ENCODE data around the gene CLRN2.

CLRN2 gene, protein sequence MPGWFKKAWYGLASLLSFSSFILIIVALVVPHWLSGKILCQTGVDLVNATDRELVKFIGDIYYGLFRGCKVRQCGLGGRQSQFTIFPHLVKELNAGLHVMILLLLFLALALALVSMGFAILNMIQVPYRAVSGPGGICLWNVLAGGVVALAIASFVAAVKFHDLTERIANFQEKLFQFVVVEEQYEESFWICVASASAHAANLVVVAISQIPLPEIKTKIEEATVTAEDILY

DNA sequence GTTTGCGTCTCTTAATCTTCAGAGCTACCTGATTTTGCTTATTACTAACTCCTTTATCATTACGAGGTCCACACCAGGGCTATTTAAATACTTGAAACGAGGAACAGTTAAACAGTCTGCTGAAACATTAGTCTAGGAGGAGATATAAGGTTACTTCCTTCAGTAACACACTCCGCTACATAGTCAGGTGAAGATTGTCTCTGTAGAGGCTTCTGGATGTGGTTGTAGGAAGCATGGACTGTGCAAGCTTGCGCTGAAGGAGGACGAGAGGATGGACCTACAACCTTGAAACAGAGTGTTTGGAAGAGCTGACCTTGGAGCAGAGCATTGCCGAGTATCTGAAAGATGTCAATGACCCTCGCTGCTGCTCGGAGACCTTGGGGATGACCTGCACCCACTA is at the start of gene CLRN2:
CLRN2 (plus strand) TSS at position 301 of the 400 bp plus-strand sequence. CDS start 102 bp downstream, outside the sequence.
- no peak for DNase-seq (ENCODE audit: low spot score)

- DNase-seq (ENCODE audit: low spot score) = peak; percentile 6
Observed at GRCh38 chr4:17468619-17469221, 46.2 kb upstream of the CLRN2 start.

DNA sequence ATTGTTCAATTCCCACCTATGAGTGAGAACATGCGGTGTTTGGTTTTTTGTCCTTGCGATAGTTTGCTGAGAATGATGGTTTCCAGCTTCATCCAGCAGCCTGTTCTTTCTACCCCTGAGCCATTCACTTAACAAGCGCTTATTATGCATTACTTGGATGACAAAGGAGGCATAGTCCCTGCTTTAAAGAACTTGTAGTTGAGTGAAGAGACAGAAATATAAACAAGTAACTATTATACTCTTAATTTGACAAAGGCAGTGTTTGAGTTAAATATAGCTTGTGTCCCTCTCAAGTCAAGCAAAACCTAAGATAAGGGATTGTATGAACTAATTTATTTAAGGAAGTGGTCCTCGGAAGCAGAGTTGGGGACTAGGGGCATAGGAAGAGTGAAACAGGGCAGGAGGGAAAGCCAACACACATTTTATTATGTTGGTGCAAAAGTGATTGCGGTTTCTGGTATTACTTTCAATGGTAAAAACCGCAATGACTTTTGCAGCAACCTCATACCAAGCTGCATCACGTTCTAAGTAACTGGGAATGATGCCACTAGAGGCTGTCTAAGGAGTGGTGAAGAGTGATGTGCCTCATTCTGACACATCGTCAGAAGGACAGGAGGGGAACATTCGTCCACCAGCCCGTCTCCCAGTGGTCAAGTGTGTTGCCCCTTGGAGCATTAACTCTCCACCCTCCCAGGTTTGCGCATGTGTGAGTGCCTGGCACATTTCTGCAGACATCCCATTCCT is 44.9 kb upstream of the CLRN2 start:
- DNase-seq (ENCODE audit: low spot score) = no peak

- no peak for DNase-seq (ENCODE audit: low spot score)
Observed at GRCh38 chr4:17475481-17475880, 39.5 kb upstream of the CLRN2 start.

- no peak for DNase-seq (ENCODE audit: low spot score)
Observed at GRCh38 chr4:17476853-17477252, 38.1 kb upstream of the CLRN2 start.

DNA sequence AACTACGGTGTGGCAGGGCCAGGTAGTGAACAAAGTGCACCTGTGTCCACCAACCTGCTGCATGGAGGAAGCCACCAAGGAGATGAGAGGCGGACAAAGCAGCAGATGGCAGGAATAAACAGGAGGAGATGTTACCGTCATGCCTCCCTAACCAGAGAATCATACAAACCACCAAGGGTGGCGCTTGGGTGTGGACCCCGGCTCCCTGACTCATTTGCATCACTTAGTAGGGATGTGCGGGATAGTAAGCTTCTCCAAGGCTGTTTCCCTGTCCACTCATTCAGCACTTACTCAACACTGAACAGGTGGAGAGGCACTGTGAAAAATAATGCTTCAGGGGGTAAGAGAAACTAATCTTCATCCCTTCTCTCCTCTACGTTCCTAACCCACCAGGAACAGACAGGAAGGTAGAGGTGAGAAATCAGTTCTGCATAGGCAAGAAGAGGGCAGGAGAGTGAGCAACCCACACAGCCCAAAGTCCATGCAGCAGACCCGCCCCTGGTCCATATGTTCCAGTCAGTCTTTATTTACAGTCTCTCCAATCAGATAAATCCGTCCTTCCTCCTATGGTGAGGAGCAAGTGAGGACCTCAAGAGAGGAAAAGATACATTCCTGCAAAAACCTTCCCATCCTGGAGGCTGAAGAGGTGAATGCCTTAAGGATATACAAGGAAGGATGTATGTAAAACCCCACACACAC is 37.0 kb upstream of the CLRN2 start:
- no peak for DNase-seq (ENCODE audit: low spot score)

DNA sequence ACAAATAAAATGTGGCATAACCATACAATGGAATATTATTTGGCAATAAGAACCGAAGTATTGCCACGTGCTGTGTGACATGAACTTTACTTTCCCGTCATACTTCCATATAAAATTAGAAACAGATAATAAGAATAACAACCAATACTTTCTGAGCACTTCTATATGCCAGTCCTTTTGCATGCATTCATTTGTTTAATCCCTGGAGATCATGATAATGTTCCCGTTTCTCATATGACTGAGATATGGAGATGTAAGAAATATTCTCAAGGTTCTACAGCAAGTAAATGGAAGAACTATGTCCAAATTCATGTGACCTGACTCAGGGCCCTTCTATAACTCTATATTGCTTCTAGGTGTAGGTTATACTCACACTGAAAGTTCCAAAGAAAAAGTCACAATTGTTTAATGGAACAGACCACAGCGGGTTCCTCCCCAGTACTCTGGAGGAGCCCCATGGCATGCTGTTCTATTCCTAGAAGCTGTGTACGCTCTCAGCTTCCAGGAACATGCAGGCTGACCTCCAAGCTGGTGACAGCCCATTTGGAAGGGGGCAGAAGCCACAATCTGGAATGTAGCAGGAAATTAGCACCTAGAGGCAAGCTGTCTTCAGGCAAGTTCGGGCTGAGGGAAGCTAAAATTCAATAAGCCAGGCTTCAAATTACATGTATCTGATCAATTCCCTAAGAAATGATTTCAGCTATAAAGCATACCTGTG is 34.6 kb upstream of the CLRN2 start:
- DNase-seq (ENCODE audit: low spot score) = no peak

- no peak for DNase-seq (ENCODE audit: low spot score)
Observed at GRCh38 chr4:17480955-17481354, 34.0 kb upstream of the CLRN2 start.

GRCh38 chr4:17482716-17483115 is 32.2 kb upstream of the CLRN2 start:
- DNase-seq (ENCODE audit: low spot score) = no peak

DNA sequence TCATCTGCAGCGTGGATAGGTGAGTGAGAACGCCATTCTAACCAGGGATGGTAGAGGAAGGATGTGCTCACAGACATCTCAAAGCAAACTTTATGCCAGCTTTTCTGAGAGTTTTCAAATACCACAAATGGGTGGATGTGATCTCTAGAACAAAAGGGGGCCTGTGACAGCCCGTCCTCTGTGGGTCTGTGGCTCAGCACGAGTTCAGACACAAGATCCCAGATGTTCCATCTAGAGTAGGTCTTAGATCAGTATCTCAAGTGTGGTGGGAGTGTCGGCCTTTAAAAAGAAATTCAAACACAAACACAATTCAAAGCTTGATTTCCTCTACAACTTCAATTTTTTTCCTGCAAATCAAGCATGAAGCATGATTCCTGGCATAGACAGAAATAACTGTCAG is 25.8 kb upstream of the CLRN2 start:
- no peak for DNase-seq (ENCODE audit: low spot score)

DNA sequence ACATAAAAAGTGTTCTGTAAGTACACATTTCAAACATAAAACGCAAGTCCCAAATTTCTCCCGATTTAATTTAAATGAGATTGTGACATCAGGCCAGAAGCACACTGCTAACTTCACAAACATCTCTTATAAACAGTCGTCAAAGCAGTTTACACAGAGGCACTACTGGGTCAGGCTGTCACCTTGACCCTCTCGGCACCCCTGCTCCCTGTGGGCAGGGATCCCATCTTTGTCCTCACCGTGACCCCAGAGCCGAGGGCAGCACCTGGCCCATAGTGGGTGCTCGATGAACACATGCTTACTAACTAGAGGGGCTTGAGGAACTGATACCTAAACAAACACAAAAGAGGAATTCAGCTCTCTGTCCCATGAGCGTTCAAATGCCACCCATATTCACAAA is 25.2 kb upstream of the CLRN2 start:
- no peak for DNase-seq (ENCODE audit: low spot score)

- no peak for DNase-seq (ENCODE audit: low spot score)
Observed at GRCh38 chr4:17490575-17491059, 24.3 kb upstream of the CLRN2 start.

DNA sequence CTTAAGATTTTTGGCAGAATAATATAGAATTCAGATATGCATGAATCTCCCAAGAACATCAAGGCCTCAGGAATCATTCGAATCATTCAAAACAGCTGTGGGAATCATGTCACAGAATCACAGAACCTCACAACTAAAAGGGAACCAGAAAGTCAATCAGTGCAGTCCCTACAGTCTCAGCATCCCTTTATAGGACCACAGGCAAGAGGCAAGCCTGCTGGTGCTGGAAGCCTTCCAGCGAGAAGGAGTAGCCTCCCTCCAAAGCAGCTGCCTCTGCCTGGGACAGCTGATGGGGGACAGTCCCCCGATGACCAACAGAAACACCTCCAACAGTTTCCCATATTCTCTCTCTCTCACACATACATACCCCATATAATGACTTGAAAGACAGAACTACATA is 23.8 kb upstream of the CLRN2 start:
- no peak for DNase-seq (ENCODE audit: low spot score)

GRCh38 chr4:17492058-17492741 is 22.8 kb upstream of the CLRN2 start:
- DNase-seq (ENCODE audit: low spot score) = no peak

DNA sequence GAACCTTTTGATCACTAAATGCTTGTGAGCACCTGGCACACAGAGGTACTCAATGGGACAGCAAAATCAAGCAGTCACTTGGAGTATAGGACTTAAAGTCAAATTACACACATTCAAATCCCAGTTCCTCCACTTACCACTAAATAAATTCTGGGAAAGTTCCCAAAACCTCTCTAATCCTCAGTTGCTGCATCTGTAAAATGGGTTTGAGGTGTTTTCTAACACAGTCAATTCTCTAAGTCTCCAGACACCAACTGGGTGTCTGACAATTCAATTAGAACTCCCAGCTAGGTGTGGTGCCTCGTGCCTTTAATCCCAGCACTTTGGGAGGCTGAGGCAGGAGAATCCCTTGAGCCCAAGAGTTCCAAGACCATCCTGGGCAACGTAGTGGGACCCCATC is 22.1 kb upstream of the CLRN2 start:
- no peak for DNase-seq (ENCODE audit: low spot score)

DNA sequence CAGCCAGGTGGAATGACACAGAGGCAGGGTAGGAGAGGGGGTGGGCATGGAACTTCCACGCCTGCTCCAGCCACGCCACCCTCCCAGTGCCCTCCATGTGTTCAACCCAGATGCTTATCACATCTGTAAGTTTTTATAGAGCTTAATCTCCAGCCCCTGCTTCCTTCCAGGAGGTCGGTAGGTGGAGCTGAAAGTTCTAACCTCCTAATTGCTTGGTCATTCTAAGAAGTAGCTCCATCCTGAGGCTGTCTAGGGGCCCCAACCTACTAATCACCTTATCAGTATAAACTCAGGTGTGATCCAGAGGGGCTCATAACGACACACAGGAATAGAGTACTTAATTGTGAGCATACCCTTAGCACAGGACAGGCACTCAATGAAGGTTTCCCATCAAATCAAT is 21.3 kb upstream of the CLRN2 start:
- no peak for DNase-seq (ENCODE audit: low spot score)

GRCh38 chr4:17494258-17495190 is 20.4 kb upstream of the CLRN2 start:
- no peak for DNase-seq (ENCODE audit: low spot score)

DNA sequence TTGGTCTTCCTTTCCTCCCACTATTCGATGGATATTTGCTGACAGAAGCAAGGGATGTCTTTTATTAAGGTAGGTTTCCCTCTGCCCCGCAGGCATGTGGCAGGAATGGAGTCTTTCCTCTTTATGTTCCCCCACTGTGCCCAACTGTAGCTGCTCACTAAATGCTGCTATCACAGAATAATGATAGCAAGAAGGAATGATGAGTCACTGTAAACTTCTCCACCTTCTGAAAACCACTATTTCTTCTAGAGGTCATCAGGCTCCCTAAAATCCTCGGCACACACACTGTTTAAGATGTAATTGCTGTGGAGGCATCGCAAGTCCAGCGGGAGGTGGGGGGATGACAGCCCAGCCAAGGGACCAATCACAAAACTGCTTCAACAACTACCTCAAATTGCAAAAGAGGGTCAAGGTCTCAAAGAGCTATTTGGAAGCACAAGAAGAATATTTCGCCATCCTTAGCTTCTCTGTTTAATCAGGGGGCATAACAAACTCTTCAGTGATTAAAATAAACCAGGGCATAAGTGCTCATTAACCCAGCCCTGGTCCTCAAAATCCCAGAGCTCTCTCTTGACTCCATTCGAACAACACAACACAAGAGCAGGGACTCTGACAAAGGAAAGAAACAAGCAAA is 17.0 kb upstream of the CLRN2 start:
- DNase-seq (ENCODE audit: low spot score) = no peak

DNA sequence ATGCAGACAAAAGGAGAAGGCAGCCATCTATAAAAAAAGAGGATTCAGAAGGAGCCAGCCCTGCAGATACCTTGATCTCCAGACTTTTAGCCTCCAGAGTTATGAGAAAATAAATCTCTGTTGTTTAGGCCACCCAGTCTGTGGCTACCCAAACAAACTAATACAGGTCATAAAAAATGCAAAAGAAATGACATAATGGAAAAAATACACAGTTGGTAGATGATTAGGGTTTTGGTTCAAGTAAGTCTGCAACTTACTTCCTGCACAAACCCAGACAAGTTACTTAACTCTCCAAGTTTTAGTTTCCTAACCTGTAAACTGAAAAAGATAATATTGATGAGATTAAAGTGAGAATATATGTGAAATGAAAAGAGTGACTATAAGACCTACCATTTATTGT is 14.4 kb upstream of the CLRN2 start:
- DNase-seq (ENCODE audit: low spot score) = no peak

- no peak for DNase-seq (ENCODE audit: low spot score)
Observed at GRCh38 chr4:17502756-17503155, 12.2 kb upstream of the CLRN2 start.
